Measurements from ENCODE around the gene LRRC37A3. TPM values are rescaled to one million over a fixed set of nuclear protein-coding genes. Genes with fewer than 3 reads are reported as not detected.
A peak's percentile ranks its signal among the peaks of the same experiment; 100 is the strongest.
"Not testable (repeated sequence)": the region's sequence is repeated elsewhere in the genome, so short reads cannot be mapped to it uniquely, and the experiment has no call there.

The LRRC37A3 gene
- total RNA-seq, 4 donors from 2014 or later = 1.7 to 8.1 (median 3.9) TPM

- Histone ChIP-seq H3K36me3 (peaks cover 0 to 13% of the 10 kb centered on the region in 2 donors), H3K27me3 (no peaks in the 10 kb centered on the region), H3K4me1 (no peaks in the 10 kb centered on the region), H3K9me3 (no peaks in the 10 kb centered on the region), H3K27ac (no peak overlapping the region), H3K4me3 (no peak overlapping the region)
- no peak for TF ChIP-seq EP300 (IDR thresholded peaks at IDR 0.05)
- TF ChIP-seq CTCF (IDR thresholded peaks at IDR 0.05) = no peak
- no peak for TF ChIP-seq POLR2AphosphoS5 (IDR thresholded peaks at IDR 0.05)
- TF ChIP-seq POLR2A (IDR thresholded peaks at IDR 0.05) = no peak
- no peak for ATAC-seq
- 85 to 100% methylated on average over 2 of the region's 4 CpGs for WGBS, 2 donors (ENCODE audit: low coverage in 1 of 2)
These were observed 20.8 kb upstream of the LRRC37A3 start for GRCh38 chr17:64940055-64940454.

- TF ChIP-seq CTCF (IDR thresholded peaks at IDR 0.05) (peak in 3 of 4 experiments; percentile 8 to 52 (median 27)), POLR2A (IDR thresholded peaks at IDR 0.05) (no peak)
- peaks cover 0 to 13% of the 10 kb centered on the region in 2 donors for H3K36me3 ChIP-seq
- no peaks in the 10 kb centered on the region for H3K27me3 ChIP-seq
- 67 to 84% methylated on average over 2 to 3 of the region's 11 CpGs for WGBS, 2 donors (ENCODE audit: low coverage in 1 of 2)
- ATAC-seq = peak; percentile 46
- H3K4me3 ChIP-seq = no peak overlapping the region
- no peaks in the 10 kb centered on the region for H3K4me1 ChIP-seq
- no peak overlapping the region for H3K27ac ChIP-seq
- no peaks in the 10 kb centered on the region for H3K9me3 ChIP-seq
These were observed 19.7 kb upstream of the LRRC37A3 start for GRCh38 chr17:64938925-64939474.

- H3K4me3 ChIP-seq = no peak overlapping the region
These were observed 19.0 kb upstream of the LRRC37A3 start for GRCh38 chr17:64938290-64938689.

GRCh38 chr17:64936117-64936516 lies 16.8 kb upstream of the LRRC37A3 start:
- H3K36me3 ChIP-seq = peaks cover 0 to 12% of the 10 kb centered on the region in 2 donors
- TF ChIP-seq EP300 (IDR thresholded peaks at IDR 0.05) = no peak
- no peak for TF ChIP-seq CTCF (IDR thresholded peaks at IDR 0.05)
- no peak for TF ChIP-seq POLR2A (IDR thresholded peaks at IDR 0.05)
- no peak for TF ChIP-seq POLR2AphosphoS5 (IDR thresholded peaks at IDR 0.05)
- 93 to 100% methylated on average over 3 to 5 of the region's 10 CpGs for WGBS, 2 donors (ENCODE audit: low coverage in 1 of 2)
- no peak overlapping the region for H3K4me3 ChIP-seq
- ATAC-seq = no peak
- no peak overlapping the region for H3K27ac ChIP-seq
- H3K4me1 ChIP-seq = no peaks in the 10 kb centered on the region
- no peaks in the 10 kb centered on the region for H3K9me3 ChIP-seq
- no peaks in the 10 kb centered on the region for H3K27me3 ChIP-seq

More at GRCh38 chr17:64938290-64938689, 19.0 kb upstream of the LRRC37A3 start:
- Histone ChIP-seq H3K4me1 (no peaks in the 10 kb centered on the region), H3K9me3 (no peaks in the 10 kb centered on the region), H3K36me3 (peaks cover 0 to 13% of the 10 kb centered on the region in 2 donors), H3K27me3 (no peaks in the 10 kb centered on the region), H3K27ac (no peak overlapping the region)
- no peak for ATAC-seq
- TF ChIP-seq CTCF (IDR thresholded peaks at IDR 0.05) (no peak), EP300 (IDR thresholded peaks at IDR 0.05) (no peak), POLR2AphosphoS5 (IDR thresholded peaks at IDR 0.05) (no peak), POLR2A (IDR thresholded peaks at IDR 0.05) (no peak)

GRCh38 chr17:64934284-64934778 lies 15.1 kb upstream of the LRRC37A3 start:
- not testable (repeated sequence) for H3K4me3 ChIP-seq, H3K36me3 ChIP-seq, H3K4me1 ChIP-seq, H3K27me3 ChIP-seq, H3K27ac ChIP-seq, ATAC-seq, H3K9me3 ChIP-seq
- WGBS, 2 donors (ENCODE audit: low coverage in 1 of 2) = no CpG with 5 or more reads among the region's 6 CpGs

GRCh38 chr17:64932850-64933249 lies 13.6 kb upstream of the LRRC37A3 start:
- H3K4me3 ChIP-seq, H3K4me1 ChIP-seq, H3K27ac ChIP-seq, H3K36me3 ChIP-seq, H3K27me3 ChIP-seq, ATAC-seq, H3K9me3 ChIP-seq: not testable (repeated sequence)
- WGBS, 2 donors (ENCODE audit: low coverage in 1 of 2) = 82 to 83% methylated on average over 2 to 3 of the region's 3 CpGs

GRCh38 chr17:64930374-64930773 lies 11.1 kb upstream of the LRRC37A3 start:
- not testable (repeated sequence) for H3K27me3 ChIP-seq, H3K4me1 ChIP-seq, ATAC-seq, H3K27ac ChIP-seq, H3K36me3 ChIP-seq, H3K4me3 ChIP-seq, H3K9me3 ChIP-seq
- 65 to 68% methylated on average over 4 to 6 of the region's 7 CpGs for WGBS, 2 donors (ENCODE audit: low coverage in 1 of 2)

- H3K4me1 ChIP-seq, H3K36me3 ChIP-seq, H3K27me3 ChIP-seq, H3K27ac ChIP-seq, H3K9me3 ChIP-seq, ATAC-seq, H3K4me3 ChIP-seq: not testable (repeated sequence)
- WGBS, 2 donors (ENCODE audit: low coverage in 1 of 2) = 73% methylated on average over 3 of the region's 6 CpGs; no CpG with 5 or more reads in 1 of the 2 donors
These were observed 10.3 kb upstream of the LRRC37A3 start for GRCh38 chr17:64929419-64930209.

All from gastroesophageal sphincter (tissue), 4 donors.